Glutamatergic neuron (in vitro differentiated cells): ENCODE data around the gene CCNL1. TPM values are rescaled to one million over a fixed set of nuclear protein-coding genes. Genes with fewer than 3 reads are reported as not detected.

Source experiments
- DNase-seq: peaks from one replicate; pipeline ENCODE4 v3.0.0; 2022
- H3K27ac Mint-ChIP-seq: one replicate; pipeline ENCODE4 v1.8.0; 2020; ENCODE audit warnings: mild to moderate bottlenecking, mixed read lengths, inconsistent platforms; ENCODE audit not compliant: unreplicated experiment
- H3K27me3 Mint-ChIP-seq: one replicate; pipeline ENCODE4 v1.8.0; 2020; ENCODE audit warnings: mild to moderate bottlenecking, moderate library complexity, mixed read lengths, inconsistent platforms; ENCODE audit not compliant: unreplicated experiment
- H3K36me3 Mint-ChIP-seq: one replicate; pipeline ENCODE4 v1.8.0; 2020; ENCODE audit warnings: mild to moderate bottlenecking, mixed read lengths, inconsistent platforms; ENCODE audit not compliant: unreplicated experiment
- H3K4me1 Mint-ChIP-seq: one replicate; pipeline ENCODE4 v1.8.0; 2020; ENCODE audit warnings: mild to moderate bottlenecking, low read depth, mixed read lengths, inconsistent platforms; ENCODE audit not compliant: unreplicated experiment
- H3K4me3 Mint-ChIP-seq: one replicate; pipeline ENCODE4 v1.8.0; 2020; ENCODE audit warnings: mild to moderate bottlenecking, mixed read lengths, inconsistent platforms; ENCODE audit not compliant: unreplicated experiment
- H3K9me3 Mint-ChIP-seq: one replicate; pipeline ENCODE4 v1.8.0; 2020; ENCODE audit warnings: mild to moderate bottlenecking, moderate library complexity, mixed read lengths, inconsistent platforms; ENCODE audit not compliant: unreplicated experiment
- CTCF ChIP-seq: fragments of 200-600 bp; sonication (generic); IDR thresholded peaks from one replicate; pipeline ENCODE4 v1.5.0; 2021; ENCODE audit not compliant: partially characterized antibody, unreplicated experiment
- total RNA-seq: library from RNA; stranded (reverse); fragmentation: NEBNext Ultra II Directional; extraction: Animal tissue kit (Norgen Biotek cat#: 25700); gene quantifications from one replicate; pipeline ENCODE4 v1.2.1, GENCODE V29; 2021; ENCODE audit not compliant: unreplicated experiment

CCNL1 gene
- total RNA-seq, 1 donor from 2014 or later, result 123 TPM

DNA sequence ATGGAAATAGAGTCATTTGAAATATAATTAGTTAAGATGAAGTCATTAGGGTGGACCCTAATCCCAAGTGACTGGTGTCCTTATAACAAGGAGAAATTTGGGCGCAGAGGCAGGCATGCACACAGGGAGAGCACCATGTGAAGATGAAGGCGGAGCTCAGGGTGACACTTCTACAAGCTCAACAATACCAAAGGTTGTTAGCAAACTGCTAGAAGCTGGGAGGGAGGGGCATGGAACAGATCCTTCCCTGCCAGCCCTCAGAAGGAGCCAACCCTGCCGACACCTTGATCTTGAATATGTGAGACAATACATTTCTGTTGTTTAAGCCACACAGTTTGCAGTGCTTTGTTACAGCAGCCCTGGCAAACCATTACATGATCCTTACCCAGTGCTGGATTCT is 57.8 kb downstream of the CCNL1 start:
- Mint-ChIP-seq H3K27ac (no peak overlapping the region), H3K4me3 (no peak overlapping the region), H3K27me3 (no peaks in the 10 kb centered on the region)

GRCh38 chr3:157101486-157101885 is 58.5 kb downstream of the CCNL1 start:
- no peak for DNase-seq
- H3K27ac Mint-ChIP-seq, result no peak overlapping the region
- H3K9me3 Mint-ChIP-seq, result peaks cover 1% of the 10 kb centered on the region
- no peaks in the 10 kb centered on the region for H3K27me3 Mint-ChIP-seq
- TF ChIP-seq CTCF, result no peak
- H3K36me3 Mint-ChIP-seq, result no peaks in the 10 kb centered on the region
- H3K4me1 Mint-ChIP-seq, result peaks cover 15% of the 10 kb centered on the region
- H3K4me3 Mint-ChIP-seq, result no peak overlapping the region

More for the DNA sequence above, 57.8 kb downstream of the CCNL1 start:
- no peak for TF ChIP-seq CTCF
- H3K4me1 Mint-ChIP-seq, result peaks cover 15% of the 10 kb centered on the region
- no peaks in the 10 kb centered on the region for H3K36me3 Mint-ChIP-seq
- peaks cover 1% of the 10 kb centered on the region for H3K9me3 Mint-ChIP-seq
- DNase-seq, result no peak

DNA sequence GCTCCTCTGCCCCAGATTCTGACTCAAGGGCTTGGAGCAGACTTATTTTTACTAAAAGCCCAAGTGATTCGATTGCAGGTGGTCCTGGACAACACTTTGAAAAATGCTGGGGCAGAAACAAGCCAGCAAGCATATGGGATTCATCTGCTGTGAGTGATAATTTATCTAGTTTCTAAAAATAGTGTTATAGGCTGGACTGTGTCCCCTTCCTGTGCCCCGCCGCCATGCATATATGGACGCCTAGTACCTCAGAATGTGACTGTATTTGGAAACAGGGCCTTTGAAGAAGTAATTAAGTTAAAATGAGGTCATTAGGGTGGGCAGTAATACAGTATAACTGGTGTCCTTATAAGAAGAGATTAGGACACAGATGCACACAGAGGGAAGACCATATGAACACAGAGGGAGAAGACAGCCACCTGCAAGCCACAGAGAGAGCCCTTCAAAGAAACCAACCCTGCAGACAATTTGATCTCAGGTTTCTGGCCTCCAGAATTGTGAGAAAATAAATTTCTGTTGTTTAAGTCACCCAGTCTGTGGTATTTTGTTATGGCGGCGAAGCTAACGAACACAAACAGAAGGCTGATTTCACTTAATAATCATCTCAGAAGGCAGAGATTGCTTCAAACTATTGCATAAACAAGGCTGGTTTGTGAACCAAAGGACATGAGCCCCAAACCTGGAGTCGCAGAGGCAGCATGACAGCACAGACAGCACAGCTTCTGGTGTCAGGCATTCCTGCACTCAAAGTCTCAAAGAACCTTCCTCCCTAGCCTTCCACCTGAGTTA is 59.1 kb downstream of the CCNL1 start:
- DNase-seq, result no peak
- Mint-ChIP-seq H3K27ac (no peak overlapping the region), H3K4me3 (no peak overlapping the region), H3K36me3 (no peaks in the 10 kb centered on the region), H3K27me3 (no peaks in the 10 kb centered on the region), H3K9me3 (no peaks in the 10 kb centered on the region), H3K4me1 (peaks cover 10% of the 10 kb centered on the region)
- TF ChIP-seq CTCF, result no peak

DNA sequence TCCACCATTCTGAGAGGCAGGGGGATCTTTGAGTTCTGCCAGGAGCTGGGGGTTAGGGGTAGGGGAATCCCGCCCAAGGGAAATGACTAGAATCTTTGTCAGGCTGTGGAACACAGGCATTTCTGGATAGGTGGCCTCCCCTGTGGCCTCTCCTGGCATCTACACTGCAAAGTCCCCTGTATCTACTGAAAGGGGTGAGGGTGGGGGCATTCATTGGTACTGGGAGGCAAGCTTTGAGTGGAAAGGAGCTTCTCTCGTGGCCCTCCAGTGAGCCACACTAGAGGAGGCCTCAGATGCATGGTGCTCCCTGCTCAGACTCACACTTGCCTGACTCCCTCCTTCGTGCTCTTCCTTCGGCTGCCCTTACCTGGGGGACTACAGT is 59.9 kb downstream of the CCNL1 start:
- H3K36me3 Mint-ChIP-seq, result no peaks in the 10 kb centered on the region
- peaks cover 4% of the 10 kb centered on the region for H3K9me3 Mint-ChIP-seq
- no peak for TF ChIP-seq CTCF
- H3K27ac Mint-ChIP-seq, result no peak overlapping the region
- no peak overlapping the region for H3K4me3 Mint-ChIP-seq
- no peak for DNase-seq
- H3K4me1 Mint-ChIP-seq, result peaks cover 5% of the 10 kb centered on the region
- peaks cover 2% of the 10 kb centered on the region for H3K27me3 Mint-ChIP-seq

- Mint-ChIP-seq H3K27me3 (peaks cover 2% of the 10 kb centered on the region), H3K9me3 (peaks cover 4% of the 10 kb centered on the region), H3K27ac (no peak overlapping the region), H3K36me3 (no peaks in the 10 kb centered on the region), H3K4me1 (peaks cover 5% of the 10 kb centered on the region), H3K4me3 (no peak overlapping the region)
- no peak for TF ChIP-seq CTCF
- DNase-seq, result no peak
Observed at GRCh38 chr3:157099326-157100095, 60.4 kb downstream of the CCNL1 start.
